ENCODE results near the gene FGF12.

The FGF12 gene

GRCh38 chr3:192302721-192303120 lies 424.6 kb downstream of the FGF12 start:
- H3K27ac ChIP-seq (ENCODE audit: low read depth, low read length): no peak overlapping the region
- H2AFZ ChIP-seq (ENCODE audit: low read depth, low read length, severe bottlenecking): no peak overlapping the region
- H3K9ac ChIP-seq (ENCODE audit: low read length): no peak overlapping the region
- no peaks in the 10 kb centered on the region for H3K36me3 ChIP-seq (ENCODE audit: low read length)
- H3F3A ChIP-seq (ENCODE audit: insufficient read depth): no peaks in the 10 kb centered on the region
- H3K4me3 ChIP-seq (ENCODE audit: insufficient read depth, low read length, poor library complexity, severe bottlenecking): no peak overlapping the region
- H3K9me2 ChIP-seq (replicated peaks; ENCODE audit: insufficient read depth, low read length): no peaks in the 10 kb centered on the region
- no peak overlapping the region for H3K4me2 ChIP-seq (ENCODE audit: low read depth, low read length, poor library complexity, severe bottlenecking)
- no peaks in the 10 kb centered on the region for H3K9me3 ChIP-seq (ENCODE audit: insufficient read depth, low read length)
- no peaks in the 10 kb centered on the region for H3K79me2 ChIP-seq (ENCODE audit: insufficient read depth, low read length)
- no peaks in the 10 kb centered on the region for H3K27me3 ChIP-seq (ENCODE audit: low read length)
- TF ChIP-seq EZH2phosphoT487 (conservative IDR thresholded peaks at IDR 0.05; ENCODE audit: low read length) (no peak), CTCF (IDR thresholded peaks at IDR 0.05; ENCODE audit: insufficient read depth, low read length, poor library complexity, severe bottlenecking) (no peak)
- no peaks in the 10 kb centered on the region for H4K20me1 ChIP-seq (ENCODE audit: low read depth, low read length)

DNA sequence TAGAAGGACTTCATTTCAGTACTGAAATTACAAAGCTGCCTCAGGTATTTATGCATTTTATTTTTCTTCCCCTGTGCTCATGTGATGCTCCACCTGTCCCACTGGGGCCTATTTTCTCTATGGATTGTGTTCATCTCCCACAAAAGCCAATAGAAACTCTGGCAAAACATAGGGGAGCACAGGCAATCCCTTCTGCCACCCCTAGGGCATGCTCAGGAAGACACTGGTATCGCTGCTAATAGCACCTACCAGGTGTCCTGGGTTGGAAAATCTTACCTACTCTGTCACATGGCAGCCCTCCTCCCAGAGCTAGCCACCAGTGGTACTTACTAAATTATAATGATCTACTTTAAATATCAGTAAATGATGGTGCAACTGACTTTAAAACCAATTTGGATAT lies 427.4 kb downstream of the FGF12 start:
- Histone ChIP-seq H2AFZ (ENCODE audit: low read depth, low read length, severe bottlenecking) (no peak overlapping the region), H3K27me3 (ENCODE audit: low read length) (no peaks in the 10 kb centered on the region), H3K9me3 (ENCODE audit: insufficient read depth, low read length) (no peaks in the 10 kb centered on the region), H4K20me1 (ENCODE audit: low read depth, low read length) (no peaks in the 10 kb centered on the region), H3K9ac (ENCODE audit: low read length) (no peak overlapping the region), H3F3A (ENCODE audit: insufficient read depth) (no peaks in the 10 kb centered on the region), H3K9me2 (replicated peaks; ENCODE audit: insufficient read depth, low read length) (no peaks in the 10 kb centered on the region), H3K79me2 (ENCODE audit: insufficient read depth, low read length) (no peaks in the 10 kb centered on the region), H3K27ac (ENCODE audit: low read depth, low read length) (no peak overlapping the region), H3K36me3 (ENCODE audit: low read length) (no peaks in the 10 kb centered on the region), H3K4me2 (ENCODE audit: low read depth, low read length, poor library complexity, severe bottlenecking) (no peak overlapping the region), H3K4me3 (ENCODE audit: insufficient read depth, low read length, poor library complexity, severe bottlenecking) (no peak overlapping the region)
- TF ChIP-seq CTCF (IDR thresholded peaks at IDR 0.05; ENCODE audit: insufficient read depth, low read length, poor library complexity, severe bottlenecking) (no peak), EZH2phosphoT487 (conservative IDR thresholded peaks at IDR 0.05; ENCODE audit: low read length) (no peak)

DNA sequence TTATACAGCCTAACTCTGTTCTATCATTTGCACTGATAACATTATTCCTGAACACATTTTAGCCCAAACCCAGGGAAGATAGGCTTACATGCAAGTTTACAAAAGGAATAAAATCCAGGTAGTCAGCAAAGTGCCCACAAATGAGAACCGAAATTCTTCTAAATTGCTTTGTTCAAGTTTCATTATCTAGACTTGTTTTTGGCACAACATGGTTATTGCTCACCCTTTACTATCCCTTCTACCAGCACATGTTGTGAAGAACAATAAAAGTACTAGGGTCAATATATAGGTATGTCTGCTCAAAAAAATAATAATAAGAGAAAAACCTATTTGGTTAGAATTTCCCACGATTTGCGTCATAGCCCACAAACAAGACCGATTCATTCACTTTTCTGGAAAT lies 430.5 kb downstream of the FGF12 start:
- H3K4me2 ChIP-seq (ENCODE audit: low read depth, low read length, poor library complexity, severe bottlenecking): no peak overlapping the region
- H3K27me3 ChIP-seq (ENCODE audit: low read length): no peaks in the 10 kb centered on the region
- no peaks in the 10 kb centered on the region for H3K9me3 ChIP-seq (ENCODE audit: insufficient read depth, low read length)
- no peaks in the 10 kb centered on the region for H3F3A ChIP-seq (ENCODE audit: insufficient read depth)
- H2AFZ ChIP-seq (ENCODE audit: low read depth, low read length, severe bottlenecking): no peak overlapping the region
- no peak overlapping the region for H3K9ac ChIP-seq (ENCODE audit: low read length)
- H3K79me2 ChIP-seq (ENCODE audit: insufficient read depth, low read length): no peaks in the 10 kb centered on the region
- TF ChIP-seq EZH2phosphoT487 (conservative IDR thresholded peaks at IDR 0.05; ENCODE audit: low read length) (no peak), CTCF (IDR thresholded peaks at IDR 0.05; ENCODE audit: insufficient read depth, low read length, poor library complexity, severe bottlenecking) (no peak)
- H3K27ac ChIP-seq (ENCODE audit: low read depth, low read length): no peak overlapping the region
- H3K36me3 ChIP-seq (ENCODE audit: low read length): no peaks in the 10 kb centered on the region
- H4K20me1 ChIP-seq (ENCODE audit: low read depth, low read length): no peaks in the 10 kb centered on the region
- H3K9me2 ChIP-seq (replicated peaks; ENCODE audit: insufficient read depth, low read length): no peaks in the 10 kb centered on the region
- H3K4me3 ChIP-seq (ENCODE audit: insufficient read depth, low read length, poor library complexity, severe bottlenecking): no peak overlapping the region

Data from SU-DHL-6 (cell line).